Measurements from ENCODE around the gene GGT1. TPM values are rescaled to one million over a fixed set of nuclear protein-coding genes. Genes with fewer than 3 reads are reported as not detected.

The GGT1 gene
- total and polyA plus RNA-seq, 2 experiments from 2014 or later, result 17.2 to 20.4 TPM

- peak overlapping the region; percentile 45 for H3K27ac ChIP-seq
- no peaks in the 10 kb centered on the region for H3K27me3 ChIP-seq
- no peaks in the 10 kb centered on the region for H3K4me1 ChIP-seq (ENCODE audit: low read depth)
- H3K4me3 ChIP-seq, result no peak overlapping the region
- no peak for TF ChIP-seq CTCF (IDR thresholded peaks at IDR 0.05; ENCODE audit: low read depth, low read length)
- no peaks in the 10 kb centered on the region for H3K9me3 ChIP-seq (ENCODE audit: low read depth)
- peaks cover 19% of the 10 kb centered on the region for H3K36me3 ChIP-seq
- DNase-seq (ENCODE audit: low read depth in 1 of 2, low spot score in 1 of 2), result no peak
These were observed 39.7 kb upstream of the GGT1 start for GRCh38 chr22:24563246-24563645.

- no peaks in the 10 kb centered on the region for H3K9me3 ChIP-seq (ENCODE audit: low read depth)
- peak overlapping the region; percentile 45 for H3K27ac ChIP-seq
- no peak for TF ChIP-seq CTCF (IDR thresholded peaks at IDR 0.05; ENCODE audit: low read depth, low read length)
- no peaks in the 10 kb centered on the region for H3K4me1 ChIP-seq (ENCODE audit: low read depth)
- peak in 1 of 2 donors; percentile 79 for DNase-seq (ENCODE audit: low read depth in 1 of 2, low spot score in 1 of 2)
- H3K27me3 ChIP-seq, result no peaks in the 10 kb centered on the region
- no peak overlapping the region for H3K4me3 ChIP-seq
- peaks cover 18% of the 10 kb centered on the region for H3K36me3 ChIP-seq
These were observed 38.5 kb upstream of the GGT1 start for GRCh38 chr22:24564376-24565058.

- no peaks in the 10 kb centered on the region for H3K27me3 ChIP-seq
- no peak overlapping the region for H3K4me3 ChIP-seq
- no peak for DNase-seq (ENCODE audit: low read depth in 1 of 2, low spot score in 1 of 2)
- H3K36me3 ChIP-seq, result peaks cover 21% of the 10 kb centered on the region
- no peak overlapping the region for H3K27ac ChIP-seq
- no peaks in the 10 kb centered on the region for H3K4me1 ChIP-seq (ENCODE audit: low read depth)
- no peaks in the 10 kb centered on the region for H3K9me3 ChIP-seq (ENCODE audit: low read depth)
- no peak for TF ChIP-seq CTCF (IDR thresholded peaks at IDR 0.05; ENCODE audit: low read depth, low read length)
These were observed 37.9 kb upstream of the GGT1 start for GRCh38 chr22:24565077-24565476.

- TF ChIP-seq CTCF (IDR thresholded peaks at IDR 0.05; ENCODE audit: low read depth, low read length), result no peak
- Histone ChIP-seq H3K27ac (peak overlapping the region; percentile 50), H3K4me3 (no peak overlapping the region), H3K4me1 (ENCODE audit: low read depth) (no peaks in the 10 kb centered on the region), H3K27me3 (no peaks in the 10 kb centered on the region), H3K36me3 (peaks cover 26% of the 10 kb centered on the region), H3K9me3 (ENCODE audit: low read depth) (no peaks in the 10 kb centered on the region)
- peak; percentile 3 to 18 for DNase-seq (ENCODE audit: low read depth in 1 of 2, low spot score in 1 of 2)
These were observed 36.0 kb upstream of the GGT1 start for GRCh38 chr22:24566899-24567511.

GRCh38 chr22:24567668-24568067 is 35.3 kb upstream of the GGT1 start:
- H3K4me1 ChIP-seq (ENCODE audit: low read depth), result no peaks in the 10 kb centered on the region
- no peaks in the 10 kb centered on the region for H3K9me3 ChIP-seq (ENCODE audit: low read depth)
- no peak for DNase-seq (ENCODE audit: low read depth in 1 of 2, low spot score in 1 of 2)
- TF ChIP-seq CTCF (IDR thresholded peaks at IDR 0.05; ENCODE audit: low read depth, low read length), result no peak
- H3K4me3 ChIP-seq, result no peak overlapping the region
- H3K27me3 ChIP-seq, result no peaks in the 10 kb centered on the region
- H3K27ac ChIP-seq, result no peak overlapping the region
- peaks cover 31% of the 10 kb centered on the region for H3K36me3 ChIP-seq
